GM20431 (cell line): Measurements from ENCODE around the gene SYCP2.
"Not testable (repeated sequence)": the region's sequence is repeated elsewhere in the genome, so short reads cannot be mapped to it uniquely, and the experiment has no call there.

Source experiments
- in situ Hi-C: fragments of 300-500 bp; cut with MseI, MboI; formaldehyde crosslinking; loops from one replicate; pipeline ENCODE4 v1.15.0; 2020; ENCODE audit warnings: low sequenced_read_pairs; ENCODE audit not compliant: unreplicated experiment

SYCP2 gene

GRCh38 chr20:59933296-59933848, at the start of gene SYCP2:
Gene SYCP2 (minus strand): TSS chr20:59933637. CDS start chr20:59922413, 11,224 bp downstream.
- in situ Hi-C loops = no loop called here

- in situ Hi-C loops = no loop called here
Measured at GRCh38 chr20:59983076-59983475, 49.6 kb upstream of the SYCP2 start.

GRCh38 chr20:59977086-59977485, 43.6 kb upstream of the SYCP2 start:
- in situ Hi-C loops = no loop called here

- in situ Hi-C loops = no loop called here
Measured at GRCh38 chr20:59976156-59976782, 42.8 kb upstream of the SYCP2 start.

GRCh38 chr20:59972037-59972801, 38.8 kb upstream of the SYCP2 start:
- in situ Hi-C loops = no loop called here

GRCh38 chr20:59971428-59971827, 38.0 kb upstream of the SYCP2 start:
- in situ Hi-C loops = no loop called here

GRCh38 chr20:59966428-59966827, 33.0 kb upstream of the SYCP2 start:
- in situ Hi-C loops = no loop called here

GRCh38 chr20:59962155-59962554, 28.7 kb upstream of the SYCP2 start:
- in situ Hi-C loops = no loop called here

- in situ Hi-C loops = no loop called here
Measured at GRCh38 chr20:59961423-59961822, 28.0 kb upstream of the SYCP2 start.

- in situ Hi-C loops = no loop called here
Measured at GRCh38 chr20:59958626-59959025, 25.2 kb upstream of the SYCP2 start.

- in situ Hi-C loops = no loop called here
Measured at GRCh38 chr20:59958123-59958522, 24.7 kb upstream of the SYCP2 start, which contains the start of gene CDH26. Gene CDH26 (plus strand): TSS chr20:59958423. CDS start chr20:59958727, 304 bp downstream.

- in situ Hi-C loops = not testable (repeated sequence)
Measured at GRCh38 chr20:59957568-59957967, 24.1 kb upstream of the SYCP2 start.

- in situ Hi-C loops = no loop called here
Measured at GRCh38 chr20:59955131-59955796, 21.8 kb upstream of the SYCP2 start.

- in situ Hi-C loops = no loop called here
Measured at GRCh38 chr20:59954718-59955117, 21.3 kb upstream of the SYCP2 start.

GRCh38 chr20:59949911-59950310, 16.5 kb upstream of the SYCP2 start:
- in situ Hi-C loops = no loop called here

GRCh38 chr20:59948828-59949720, 15.6 kb upstream of the SYCP2 start:
- in situ Hi-C loops = no loop called here

GRCh38 chr20:59948212-59948611, 14.8 kb upstream of the SYCP2 start:
- in situ Hi-C loops = no loop called here

- in situ Hi-C loops = no loop called here
Measured at GRCh38 chr20:59947376-59947775, 13.9 kb upstream of the SYCP2 start.

- in situ Hi-C loops = no loop called here
Measured at GRCh38 chr20:59945731-59946130, 12.3 kb upstream of the SYCP2 start.

- in situ Hi-C loops = no loop called here
Measured at GRCh38 chr20:59945175-59945574, 11.7 kb upstream of the SYCP2 start.
